ENCODE measurements around the gene INAFM1.

The INAFM1 gene

GRCh38 chr19:47227352-47228167 is 47.1 kb upstream of the INAFM1 start (continued):
- TF ChIP-seq MZF1 (tag by site-specific recombination; IDR thresholded peaks at IDR 0.05; ENCODE audit: borderline replicate concordance) (peak; percentile 39; the same call in 1 of the 2 replicates), ZNF830 (tag by site-specific recombination; IDR thresholded peaks at IDR 0.05; ENCODE audit: low read depth) (no peak), BCL6B (tag by site-specific recombination; IDR thresholded peaks at IDR 0.05) (peak; percentile 52; the same call in 1 of the 2 replicates), ZNF555 (tag by site-specific recombination; conservative IDR thresholded peaks at IDR 0.05) (no peak), ZNF223 (tag by site-specific recombination; IDR thresholded peaks at IDR 0.05) (no peak), ZNF629 (tag by site-specific recombination; IDR thresholded peaks at IDR 0.05) (peak; percentile 60), ZXDB (tag by site-specific recombination; IDR thresholded peaks at IDR 0.05) (peak; percentile 90), ZNF335 (tag by site-specific recombination; conservative IDR thresholded peaks at IDR 0.05) (peak; percentile 74), ZNF18 (tag by site-specific recombination; IDR thresholded peaks at IDR 0.05) (no peak; the same call in 1 of the 2 replicates), ZNF561 (tag by site-specific recombination; IDR thresholded peaks at IDR 0.05; ENCODE audit: borderline replicate concordance) (no peak), PRDM4 (tag by site-specific recombination; IDR thresholded peaks at IDR 0.05) (0 out of 2 replicates have a peak, but pooled peaks have one; percentile 26), ZFP37 (tag by site-specific recombination; IDR thresholded peaks at IDR 0.05) (peak; percentile 60; the same call in 1 of the 2 replicates), ZNF785 (tag by site-specific recombination; IDR thresholded peaks at IDR 0.05) (no peak), ZNF558 (tag by site-specific recombination; IDR thresholded peaks at IDR 0.05) (no peak), ZNF350 (tag by site-specific recombination; IDR thresholded peaks at IDR 0.05) (no peak), ZNF266 (tag by site-specific recombination; IDR thresholded peaks at IDR 0.05; ENCODE audit: low read depth) (no peak), ZNF311 (tag by site-specific recombination; IDR thresholded peaks at IDR 0.05; ENCODE audit: borderline replicate concordance) (no peak), TCF7L2 (IDR thresholded peaks at IDR 0.05; ENCODE audit: borderline replicate concordance, low read depth, low read length) (no peak), PBX3 (CRISPR knock-in tag; IDR thresholded peaks at IDR 0.05) (no peak), KLF1 (tag by site-specific recombination; IDR thresholded peaks at IDR 0.05) (peak; percentile 90), ZNF112 (tag by site-specific recombination; IDR thresholded peaks at IDR 0.05) (no peak), SP7 (tag by site-specific recombination; IDR thresholded peaks at IDR 0.05) (peak; percentile 74), TRIM28 (IDR thresholded peaks at IDR 0.05; ENCODE audit: borderline replicate concordance, low read length) (peak; percentile 31; the same call in 1 of the 2 replicates), ZNF426 (tag by site-specific recombination; IDR thresholded peaks at IDR 0.05) (no peak), ZNF571 (tag by site-specific recombination; IDR thresholded peaks at IDR 0.05) (no peak), ZNF280C (tag by site-specific recombination; IDR thresholded peaks at IDR 0.05) (no peak), ZNF366 (tag by site-specific recombination; conservative IDR thresholded peaks at IDR 0.05) (peak; percentile 21; the same call in 1 of the 2 replicates), KLF8 (tag by site-specific recombination; IDR thresholded peaks at IDR 0.05) (peak; percentile 86), ZNF639 (tag by site-specific recombination; IDR thresholded peaks at IDR 0.05) (peak; percentile 71; the same call in 1 of the 2 replicates), ZNF529 (tag by site-specific recombination; IDR thresholded peaks at IDR 0.05; ENCODE audit: insufficient replicate concordance) (no peak)
